Measurements from ENCODE around the gene THYN1.
"Not testable (repeated sequence)": the region's sequence is repeated elsewhere in the genome, so short reads cannot be mapped to it uniquely, and the experiment has no call there.

The THYN1 gene

GRCh38 chr11:134275188-134275533 is 22.0 kb upstream of the THYN1 start:
- DNase-seq (ENCODE audit: low read depth in 2 of 2): no peak

- DNase-seq (ENCODE audit: low read depth in 2 of 2): no peak
These were observed 20.2 kb upstream of the THYN1 start for GRCh38 chr11:134273317-134273712.

- no peak for DNase-seq (ENCODE audit: low read depth in 2 of 2)
These were observed 19.5 kb upstream of the THYN1 start for GRCh38 chr11:134272381-134273316.

- DNase-seq (ENCODE audit: low read depth in 2 of 2): no peak
These were observed 18.8 kb upstream of the THYN1 start for GRCh38 chr11:134271978-134272377.

- no peak for DNase-seq (ENCODE audit: low read depth in 2 of 2)
These were observed 17.1 kb upstream of the THYN1 start for GRCh38 chr11:134270250-134270714.

- no peak for DNase-seq (ENCODE audit: low read depth in 2 of 2)
These were observed 14.8 kb upstream of the THYN1 start for GRCh38 chr11:134267966-134268365.

GRCh38 chr11:134267461-134267860 is 14.3 kb upstream of the THYN1 start:
- DNase-seq (ENCODE audit: low read depth in 2 of 2): no peak

GRCh38 chr11:134266841-134267251 is 13.7 kb upstream of the THYN1 start:
- no peak for DNase-seq (ENCODE audit: low read depth in 2 of 2)

- DNase-seq (ENCODE audit: low read depth in 2 of 2): no peak
These were observed 13.3 kb upstream of the THYN1 start for GRCh38 chr11:134266440-134266839.

GRCh38 chr11:134264966-134265764 is 12.0 kb upstream of the THYN1 start:
- DNase-seq (ENCODE audit: low read depth in 2 of 2): no peak

GRCh38 chr11:134261626-134262488 is 8.7 kb upstream of the THYN1 start:
- DNase-seq (ENCODE audit: low read depth in 2 of 2): no peak

- no peak for DNase-seq (ENCODE audit: low read depth in 2 of 2)
These were observed 7.8 kb upstream of the THYN1 start for GRCh38 chr11:134260983-134261382.

GRCh38 chr11:134260503-134260902 is 7.4 kb upstream of the THYN1 start:
- no peak for DNase-seq (ENCODE audit: low read depth in 2 of 2)

GRCh38 chr11:134258577-134258976 is 5.4 kb upstream of the THYN1 start:
- no peak for DNase-seq (ENCODE audit: low read depth in 2 of 2)

GRCh38 chr11:134257101-134257500 is 3.9 kb upstream of the THYN1 start:
- DNase-seq (ENCODE audit: low read depth in 2 of 2): no peak

- not testable (repeated sequence) for DNase-seq (ENCODE audit: low read depth in 2 of 2)
These were observed 2.0 kb upstream of the THYN1 start for GRCh38 chr11:134255184-134255561.

- no peak for DNase-seq (ENCODE audit: low read depth in 2 of 2)
These were observed 1.5 kb upstream of the THYN1 start for GRCh38 chr11:134254433-134255183.

GRCh38 chr11:134252346-134253187 is 585 bp downstream of the THYN1 start:
- DNase-seq (ENCODE audit: low read depth in 2 of 2): no peak

GRCh38 chr11:134250675-134251074 is 2.5 kb downstream of the THYN1 start:
- no peak for DNase-seq (ENCODE audit: low read depth in 2 of 2)

GRCh38 chr11:134250246-134250645 is 2.9 kb downstream of the THYN1 start:
- DNase-seq (ENCODE audit: low read depth in 2 of 2): no peak
